Naive B cell (primary cell): Measurements from ENCODE around the gene DDX17. TPM values are rescaled to one million over a fixed set of nuclear protein-coding genes. Genes with fewer than 3 reads are reported as not detected.
A peak's percentile ranks its signal among the peaks of the same experiment; 100 is the strongest.

ENCODE experiments used
- ATAC-seq, 2 donors: fragments of 150-1000 bp; cut with Tn5 transposase; 2 replicates each; pipeline ENCODE4 v1.10.0; 2021; ENCODE audit warnings: low read depth in 2 of 2, mild to moderate bottlenecking in 2 of 2, moderate library complexity in 2 of 2
- DNase-seq: peaks from one replicate; pipeline ENCODE4 v3.0.0; 2022
- H3K27ac Mint-ChIP-seq, 6 donors: one replicate each; pipeline ENCODE4 v1.8.0; 2020 to 2022; ENCODE audit warnings: mild to moderate bottlenecking in 6 of 6, mixed read lengths in 6 of 6, moderate library complexity in 5 of 6, inconsistent platforms in 2 of 6
- H3K27me3 Mint-ChIP-seq, 3 donors: one replicate each; pipeline ENCODE4 v1.8.0; 2021 to 2022; ENCODE audit warnings: mixed read lengths in 3 of 3, mild to moderate bottlenecking in 1 of 3
- H3K36me3 Mint-ChIP-seq, 2 donors: one replicate each; pipeline ENCODE4 v1.8.0; 2020 to 2022; ENCODE audit warnings: mixed read lengths in 2 of 2, inconsistent platforms in 1 of 2, mild to moderate bottlenecking in 1 of 2
- H3K4me1 Mint-ChIP-seq, 3 donors: one replicate each; pipeline ENCODE4 v1.8.0; 2020 to 2022; ENCODE audit warnings: mixed read lengths in 3 of 3, inconsistent platforms in 1 of 3, mild to moderate bottlenecking in 1 of 3, moderate library complexity in 1 of 3
- H3K4me3 Mint-ChIP-seq, 8 donors: one replicate each; pipeline ENCODE4 v1.8.0; 2020 to 2022; ENCODE audit warnings: mild to moderate bottlenecking in 8 of 8, mixed read lengths in 8 of 8, moderate library complexity in 8 of 8, inconsistent platforms in 2 of 8
- H3K9me3 Mint-ChIP-seq, 7 donors: one replicate each; pipeline ENCODE4 v1.8.0; 2020 to 2022; ENCODE audit warnings: mixed read lengths in 7 of 7, mild to moderate bottlenecking in 5 of 7, inconsistent platforms in 2 of 7, moderate library complexity in 1 of 7
- polyA plus RNA-seq, 6 donors: library from polyadenylated mRNA; unstranded; fragments of 300-500 nt; fragmentation: Illumina TruSeq; gene quantifications; one replicate each; pipeline ENCODE4 v1.2.3, GENCODE V29; 2021; ENCODE audit warnings: low read depth in 6 of 6

DDX17 gene
- polyA plus RNA-seq, 6 donors from 2014 or later: 10.3 to 68.0 (median 42.2) TPM

DNA sequence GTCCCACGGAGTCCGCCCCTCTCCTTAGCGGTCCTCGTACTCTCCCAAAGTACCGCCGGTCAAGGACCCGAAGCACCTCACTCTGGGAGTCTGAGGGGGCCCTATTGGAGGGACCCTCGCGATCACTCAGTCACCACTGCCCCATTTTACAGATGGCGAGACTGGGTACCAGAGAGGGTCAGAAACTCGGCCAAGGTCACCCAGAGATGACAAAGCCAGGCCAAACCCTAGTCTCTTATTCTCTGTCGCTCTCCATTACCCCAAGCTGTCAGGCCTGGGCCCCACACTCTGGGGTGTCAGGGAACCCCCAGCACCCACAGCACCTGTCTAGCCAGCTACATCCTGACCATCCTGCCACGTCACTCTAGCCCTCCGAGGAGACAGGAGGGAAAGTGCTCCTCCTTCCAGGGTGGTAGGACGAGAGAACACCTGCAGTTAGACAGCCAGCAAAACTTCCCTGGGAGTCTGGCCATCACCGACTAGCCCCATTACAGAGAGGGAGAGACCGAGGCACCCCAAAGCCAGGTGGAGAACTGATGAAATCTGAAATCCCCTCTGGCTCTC is 49.8 kb downstream of the DDX17 start:
- peaks cover 0 to 10% of the 10 kb centered on the region in 2 donors for H3K36me3 Mint-ChIP-seq
- peak in 1 of 2 donors; percentile 21 for ATAC-seq
- DNase-seq: no peak
- H3K27ac Mint-ChIP-seq: peak overlapping the region in 4 of 6 donors; percentile 7 to 78 (median 54)
- peaks cover 15 to 27% (median 23%) of the 10 kb centered on the region in 3 donors for H3K4me1 Mint-ChIP-seq
- H3K27me3 Mint-ChIP-seq: peaks cover 56 to 82% (median 81%) of the 10 kb centered on the region in 3 donors
- H3K9me3 Mint-ChIP-seq: no peaks in the 10 kb centered on the region
- peak overlapping the region; percentile 64 to 89 (median 79) for H3K4me3 Mint-ChIP-seq

DNA sequence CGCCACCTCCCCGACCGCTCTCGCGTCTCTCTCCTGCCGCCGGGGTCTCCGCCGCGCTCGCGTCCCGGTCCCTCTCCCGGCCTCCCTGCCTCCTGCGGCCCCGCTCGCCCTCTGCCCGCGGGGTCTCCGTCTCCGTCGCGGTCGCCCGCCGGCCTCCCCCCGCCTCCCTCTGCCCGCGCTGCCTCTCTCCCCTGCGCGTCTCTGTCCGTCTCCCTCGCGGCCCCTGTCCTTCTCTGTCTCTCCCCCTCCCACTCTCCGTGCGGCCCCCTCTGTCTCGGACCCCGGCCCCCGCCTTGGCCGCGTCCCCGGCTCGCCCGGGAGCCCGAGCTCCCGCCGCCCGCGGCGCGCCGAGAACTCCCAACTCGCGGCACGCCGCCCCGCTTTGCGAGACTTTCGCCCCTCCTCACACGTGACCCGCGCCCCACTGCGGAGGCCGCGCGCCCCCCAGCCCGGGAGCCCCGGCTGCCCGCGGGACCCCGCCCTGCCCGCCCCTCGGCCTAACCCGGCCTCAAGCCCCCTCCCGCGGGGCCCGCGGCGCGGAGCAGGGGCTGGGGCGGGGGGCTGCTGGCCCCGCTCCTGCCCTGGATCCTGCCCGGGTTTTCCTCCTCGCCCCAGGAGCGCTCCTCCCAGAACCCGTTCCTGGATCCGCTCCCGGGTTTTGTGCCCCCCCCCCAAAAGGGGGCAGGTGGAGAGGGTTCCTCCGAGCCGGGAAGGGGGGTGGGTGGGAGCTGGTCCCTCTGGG is 50.4 kb downstream of the DDX17 start:
- Mint-ChIP-seq H3K27ac (peak overlapping the region in 1 of 6 donors; percentile 61), H3K27me3 (peaks cover 58 to 84% (median 81%) of the 10 kb centered on the region in 3 donors), H3K4me3 (peak overlapping the region; percentile 20 to 89 (median 78)), H3K36me3 (peaks cover 0 to 10% of the 10 kb centered on the region in 2 donors), H3K4me1 (peaks cover 15 to 23% (median 21%) of the 10 kb centered on the region in 3 donors), H3K9me3 (no peaks in the 10 kb centered on the region)
- DNase-seq: no peak
- ATAC-seq: no peak

DNA sequence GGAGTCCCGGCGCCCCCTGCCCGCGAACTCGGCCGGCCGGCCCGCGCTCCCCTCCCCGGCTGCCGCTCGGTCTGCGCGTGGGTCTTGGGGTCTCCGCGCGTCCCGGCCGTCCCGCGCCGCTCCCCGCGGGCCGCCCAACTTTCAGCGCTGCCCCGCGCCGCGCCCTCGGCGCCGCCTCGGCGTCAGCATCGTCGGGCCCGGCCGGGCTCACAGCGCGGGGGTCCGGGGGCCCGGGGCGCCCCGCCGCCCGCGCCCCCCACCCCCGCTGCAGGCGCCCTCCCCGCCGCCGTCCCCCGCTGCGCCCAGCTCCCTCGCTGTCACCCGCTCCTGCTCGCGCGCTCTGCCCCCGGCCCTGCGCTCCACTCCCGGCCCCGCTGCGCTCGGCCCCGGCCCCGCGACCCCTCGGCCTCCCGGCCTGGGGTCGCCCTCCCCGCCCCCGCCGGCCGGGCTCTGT is 51.0 kb downstream of the DDX17 start, which contains the start of gene KCNJ4:
Gene KCNJ4, minus strand, starts transcription at position 124 of the 454 bp plus-strand sequence. CDS start 27,067 bp downstream, outside the sequence.
- peaks cover 58 to 84% (median 82%) of the 10 kb centered on the region in 3 donors for H3K27me3 Mint-ChIP-seq
- no peak for DNase-seq
- H3K27ac Mint-ChIP-seq: peak within 1 kb of the TSS in 5 of 6 donors; percentile 11 to 88 (median 85)
- ATAC-seq: no peak
- peaks cover 0 to 10% of the 10 kb centered on the region in 2 donors for H3K36me3 Mint-ChIP-seq
- peaks cover 15 to 20% (median 18%) of the 10 kb centered on the region in 3 donors for H3K4me1 Mint-ChIP-seq
- H3K4me3 Mint-ChIP-seq: peak within 1 kb of the TSS; percentile 67 to 93 (median 86)
- peaks cover 0 to 2% (median 0%) of the 10 kb centered on the region in 7 donors for H3K9me3 Mint-ChIP-seq

DNA sequence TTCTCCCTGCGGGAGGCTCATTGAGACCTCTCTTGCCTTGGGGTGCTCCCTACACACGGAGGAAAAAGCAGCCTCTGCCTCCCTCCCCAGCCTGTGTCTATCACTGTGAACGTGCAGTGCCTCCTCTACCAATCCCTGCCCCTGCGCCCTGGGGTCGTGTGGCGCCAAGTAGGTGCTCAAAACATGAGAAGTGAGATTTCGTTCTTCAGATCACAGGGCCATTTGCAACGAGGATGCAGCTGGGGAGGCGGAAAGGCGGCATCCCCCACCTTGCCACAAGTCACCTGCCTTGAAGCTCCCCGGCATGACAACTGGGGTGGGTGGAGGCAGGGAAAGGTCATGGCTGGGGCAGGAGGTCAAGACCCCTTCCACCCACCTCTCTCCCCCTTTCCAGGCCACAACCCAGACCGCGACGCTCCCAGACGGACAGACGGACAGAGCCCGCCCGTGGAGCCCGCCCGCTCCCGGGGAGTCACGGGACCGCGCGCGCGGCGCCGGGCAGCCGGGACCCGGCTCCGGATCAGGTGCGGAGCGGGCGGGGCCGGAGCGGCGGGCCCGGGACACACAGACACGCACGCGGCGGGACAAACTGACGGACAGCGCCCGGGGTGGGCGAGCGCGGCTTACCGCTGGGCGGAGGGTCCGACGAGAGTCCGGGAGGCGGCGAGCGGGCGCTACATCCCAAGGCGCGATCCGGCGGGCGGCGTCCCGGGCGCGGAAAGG is 51.6 kb downstream of the DDX17 start:
- DNase-seq: peak; percentile 38
- Mint-ChIP-seq H3K9me3 (peaks cover 0 to 2% (median 0%) of the 10 kb centered on the region in 7 donors), H3K36me3 (peaks cover 0 to 10% of the 10 kb centered on the region in 2 donors), H3K27ac (peak overlapping the region in 5 of 6 donors; percentile 11 to 88 (median 85)), H3K4me1 (peaks cover 15 to 20% (median 18%) of the 10 kb centered on the region in 3 donors), H3K27me3 (peaks cover 63 to 88% (median 86%) of the 10 kb centered on the region in 3 donors), H3K4me3 (peak overlapping the region; percentile 67 to 93 (median 86))
- peak; percentile 66 to 72 for ATAC-seq

DNA sequence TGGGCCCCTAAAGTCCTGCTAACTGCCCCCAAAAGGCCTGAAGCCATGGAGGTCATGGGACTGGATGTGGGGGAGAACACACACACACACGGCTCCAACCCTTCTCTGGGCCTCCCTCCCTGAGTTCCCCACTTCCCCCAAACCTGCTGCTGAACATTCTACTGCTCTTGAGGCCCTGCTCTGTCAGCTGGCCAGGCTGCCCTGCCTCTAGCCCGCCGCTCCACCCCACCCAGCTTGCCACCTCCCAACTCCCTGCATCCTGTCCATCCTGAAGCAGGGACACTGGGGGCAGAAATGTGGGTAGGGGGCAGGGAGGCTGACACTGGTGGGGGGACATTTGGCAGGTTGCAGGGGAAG is 52.1 kb downstream of the DDX17 start:
- no peak for ATAC-seq
- Mint-ChIP-seq H3K36me3 (peaks cover 0 to 10% of the 10 kb centered on the region in 2 donors), H3K4me3 (peak overlapping the region in 7 of 8 donors; percentile 36 to 93 (median 80)), H3K9me3 (peaks cover 0 to 2% (median 0%) of the 10 kb centered on the region in 7 donors), H3K4me1 (peaks cover 15 to 20% (median 18%) of the 10 kb centered on the region in 3 donors), H3K27ac (peak overlapping the region in 2 of 6 donors; percentile 79 to 85), H3K27me3 (peaks cover 59 to 86% (median 83%) of the 10 kb centered on the region in 3 donors)
- no peak for DNase-seq

DNA sequence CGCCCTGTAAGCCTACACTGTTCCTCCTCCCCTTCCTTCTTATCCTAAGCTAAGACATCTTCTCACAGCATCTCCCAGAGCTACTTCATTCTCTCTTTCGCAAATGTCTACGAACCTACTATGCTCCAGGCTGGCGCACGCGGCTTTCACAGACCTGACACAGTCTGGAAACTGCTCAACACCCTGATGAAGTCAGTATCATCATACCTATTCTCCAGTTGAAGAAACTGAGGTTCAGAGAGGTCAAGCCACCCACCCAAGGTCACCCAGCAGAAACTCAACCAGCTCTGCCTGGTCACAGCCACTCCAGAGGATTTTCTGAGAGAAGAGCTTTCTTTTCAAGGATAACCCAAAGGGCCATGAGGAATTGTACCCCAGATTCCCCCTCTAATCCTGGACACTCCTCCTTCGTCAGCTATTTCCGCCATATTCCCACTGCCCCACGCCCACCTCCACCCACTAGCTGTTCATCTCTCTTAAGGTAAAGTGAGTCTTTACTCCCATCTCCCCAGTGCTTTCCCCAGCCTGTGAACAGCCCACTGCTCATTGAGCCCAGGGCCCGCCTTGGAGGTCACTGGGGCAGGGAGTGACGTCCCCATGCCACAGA is 52.9 kb downstream of the DDX17 start:
- ATAC-seq (no peak), DNase-seq (no peak)
- Mint-ChIP-seq H3K27me3 (peaks cover 53 to 86% (median 75%) of the 10 kb centered on the region in 3 donors), H3K9me3 (peaks cover 0 to 2% (median 0%) of the 10 kb centered on the region in 7 donors), H3K4me1 (peaks cover 15 to 20% (median 18%) of the 10 kb centered on the region in 3 donors), H3K27ac (no peak overlapping the region), H3K36me3 (peaks cover 0 to 10% of the 10 kb centered on the region in 2 donors), H3K4me3 (peak overlapping the region in 4 of 8 donors; percentile 35 to 88 (median 53))

DNA sequence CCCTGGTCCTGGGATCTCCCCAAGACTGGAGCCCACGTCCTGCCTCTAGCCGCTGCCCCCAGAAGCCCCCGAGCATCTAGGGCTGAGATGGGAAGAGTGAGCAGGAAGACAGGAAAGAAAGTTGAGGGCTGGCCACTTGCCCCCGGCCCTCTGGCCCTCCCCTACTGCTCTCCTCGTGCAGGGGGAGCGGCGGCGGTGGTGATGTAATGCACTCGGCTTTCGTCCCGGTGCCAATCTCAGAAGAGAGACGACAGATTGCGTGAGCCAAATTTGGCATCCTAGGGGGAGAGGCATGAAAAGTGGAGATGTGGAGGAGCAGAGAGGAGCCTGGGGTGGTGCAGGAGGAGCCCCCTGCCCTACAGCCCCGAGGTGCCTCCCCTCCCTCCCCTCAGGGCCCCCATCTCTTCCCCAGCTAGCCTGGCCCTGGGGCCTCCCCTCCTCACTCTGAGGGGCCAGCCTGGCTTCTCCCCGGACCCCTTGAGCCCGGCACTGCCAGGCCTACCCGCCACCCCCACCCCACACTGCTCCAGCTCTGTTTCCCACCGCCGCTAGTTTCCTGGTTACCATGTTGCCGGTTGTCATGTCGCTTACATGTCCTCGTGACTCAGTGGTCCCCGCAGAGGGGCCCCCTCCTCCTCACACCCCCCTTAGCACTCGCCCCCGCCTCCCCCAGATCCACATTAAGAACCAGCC is 53.6 kb downstream of the DDX17 start:
- DNase-seq: no peak
- Mint-ChIP-seq H3K27me3 (peaks cover 47 to 84% (median 68%) of the 10 kb centered on the region in 3 donors), H3K4me1 (peaks cover 10 to 20% (median 18%) of the 10 kb centered on the region in 3 donors), H3K36me3 (peaks cover 0 to 10% of the 10 kb centered on the region in 2 donors), H3K9me3 (peaks cover 0 to 2% (median 0%) of the 10 kb centered on the region in 7 donors), H3K4me3 (peak overlapping the region in 4 of 8 donors; percentile 4 to 82 (median 58)), H3K27ac (peak overlapping the region in 1 of 6 donors; percentile 60)
- ATAC-seq: no peak

DNA sequence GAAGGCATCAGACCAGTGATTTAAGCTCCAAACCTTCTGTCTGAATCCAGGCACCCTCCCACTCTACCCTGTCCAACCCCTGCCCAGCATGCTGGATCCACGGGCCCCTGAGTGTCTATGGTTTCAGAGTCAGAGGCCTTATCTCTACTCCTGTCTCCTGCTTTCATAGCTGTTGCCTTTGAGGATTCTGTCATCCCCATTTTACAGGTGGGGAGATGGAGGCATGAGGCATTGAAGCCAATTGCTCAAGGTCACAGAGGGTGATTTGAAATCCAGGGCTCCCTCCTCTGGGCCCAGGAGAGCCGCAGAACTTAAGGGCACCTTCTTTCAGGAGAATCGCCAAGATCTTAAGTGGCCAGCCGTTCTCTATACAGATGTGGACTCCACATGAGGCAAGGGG is 54.2 kb downstream of the DDX17 start:
- H3K27me3 Mint-ChIP-seq: peaks cover 40 to 83% (median 61%) of the 10 kb centered on the region in 3 donors

DNA sequence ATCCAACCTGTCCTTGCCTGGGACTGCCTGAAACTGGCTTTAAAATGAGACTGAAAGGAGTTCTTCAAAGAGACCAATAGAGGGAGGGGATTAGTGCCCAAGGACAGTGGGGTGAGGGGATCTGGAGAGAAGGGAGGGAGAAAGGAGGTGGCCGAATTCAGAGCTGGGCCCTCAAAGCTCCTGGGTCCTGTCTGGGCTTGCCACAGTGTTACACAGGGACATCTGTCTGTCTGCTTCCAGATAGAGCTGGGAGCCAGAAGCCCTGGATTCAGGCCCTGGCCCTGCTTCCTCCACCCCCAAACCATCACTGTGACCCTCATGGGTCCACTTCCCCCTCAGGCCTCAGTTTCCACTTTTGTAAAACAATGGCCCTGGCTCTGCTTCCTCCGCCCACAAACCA is 54.7 kb downstream of the DDX17 start:
- Mint-ChIP-seq H3K27me3 (peaks cover 36 to 83% (median 57%) of the 10 kb centered on the region in 3 donors), H3K9me3 (peaks cover 0 to 2% (median 0%) of the 10 kb centered on the region in 7 donors), H3K4me3 (no peak overlapping the region), H3K4me1 (peaks cover 9 to 11% (median 10%) of the 10 kb centered on the region in 3 donors), H3K27ac (peak overlapping the region in 1 of 6 donors; percentile 34), H3K36me3 (peaks cover 0 to 10% of the 10 kb centered on the region in 2 donors)
- no peak for DNase-seq
- no peak for ATAC-seq

More for the DNA sequence above, 54.2 kb downstream of the DDX17 start:
- Mint-ChIP-seq H3K36me3 (peaks cover 0 to 10% of the 10 kb centered on the region in 2 donors), H3K9me3 (peaks cover 0 to 2% (median 0%) of the 10 kb centered on the region in 7 donors), H3K4me3 (no peak overlapping the region), H3K27ac (no peak overlapping the region), H3K4me1 (peaks cover 9 to 15% (median 14%) of the 10 kb centered on the region in 3 donors)
- DNase-seq (no peak), ATAC-seq (no peak)

DNA sequence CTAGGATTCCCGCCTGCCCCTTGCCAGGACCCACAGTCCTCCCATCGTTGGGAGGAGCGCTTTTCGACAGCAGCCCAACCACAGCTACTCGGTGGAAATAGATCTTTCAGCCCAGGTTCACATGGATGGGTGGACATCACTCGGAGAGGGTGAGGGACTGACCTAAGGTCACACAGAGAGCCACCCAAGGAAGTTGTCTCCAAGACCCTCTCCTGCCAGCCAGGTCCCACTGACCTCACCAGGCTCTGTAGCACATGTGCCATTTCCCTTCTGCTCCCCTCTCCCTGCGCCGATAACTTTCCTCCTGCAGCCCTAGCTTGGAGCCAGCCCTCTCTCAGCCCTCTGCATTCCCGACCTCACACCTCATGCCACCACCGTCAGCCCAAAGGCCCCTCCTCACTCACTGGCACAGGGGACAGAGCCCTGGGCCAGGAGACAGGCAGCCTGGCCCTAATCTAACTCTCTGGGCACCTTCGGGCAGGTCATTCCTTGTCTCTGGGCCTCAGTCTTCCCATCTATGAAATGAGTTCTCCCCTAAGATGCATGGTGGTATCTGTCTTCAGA is 55.8 kb downstream of the DDX17 start:
- H3K4me1 Mint-ChIP-seq: peaks cover 8 to 9% (median 9%) of the 10 kb centered on the region in 3 donors
- H3K4me3 Mint-ChIP-seq: peak overlapping the region in 1 of 8 donors; percentile 6
- H3K27me3 Mint-ChIP-seq: peaks cover 33 to 86% (median 53%) of the 10 kb centered on the region in 3 donors
- H3K27ac Mint-ChIP-seq: peak overlapping the region in 1 of 6 donors; percentile 41
- ATAC-seq (no peak), DNase-seq (no peak)
- peaks cover 0 to 10% of the 10 kb centered on the region in 2 donors for H3K36me3 Mint-ChIP-seq
- peaks cover 0 to 2% (median 0%) of the 10 kb centered on the region in 7 donors for H3K9me3 Mint-ChIP-seq

DNA sequence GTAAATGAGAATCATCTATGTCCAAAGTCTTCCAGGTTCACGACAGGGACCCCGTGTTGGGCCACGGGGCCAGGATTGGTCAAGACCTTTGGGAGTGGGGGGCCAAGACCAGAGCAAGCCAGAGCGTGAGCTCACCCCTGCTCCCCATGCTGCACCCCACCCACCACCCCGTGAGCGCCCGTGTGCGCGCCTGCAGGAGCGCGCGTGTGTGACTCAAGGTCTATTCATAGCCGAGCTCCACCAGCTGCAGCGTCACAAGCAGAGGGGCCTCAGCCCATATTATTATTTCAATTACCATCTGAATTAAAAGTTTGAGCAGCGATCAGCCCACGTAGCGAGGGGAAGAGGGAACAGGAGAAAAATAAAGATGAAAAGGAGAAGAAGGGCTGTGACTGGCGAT is 56.3 kb downstream of the DDX17 start:
- Mint-ChIP-seq H3K9me3 (peaks cover 0 to 2% (median 0%) of the 10 kb centered on the region in 7 donors), H3K4me1 (peaks cover 8 to 9% (median 9%) of the 10 kb centered on the region in 3 donors), H3K27ac (peak overlapping the region in 1 of 6 donors; percentile 49), H3K27me3 (peaks cover 37 to 91% (median 59%) of the 10 kb centered on the region in 3 donors), H3K4me3 (no peak overlapping the region), H3K36me3 (peaks cover 0 to 10% of the 10 kb centered on the region in 2 donors)
- ATAC-seq: no peak
- no peak for DNase-seq
